Neural cell (in vitro differentiated cells): ENCODE data around the gene LSM8. TPM values are rescaled to one million over a fixed set of nuclear protein-coding genes. Genes with fewer than 3 reads are reported as not detected.

Experiments used
- H2AFZ ChIP-seq: fragments of 200-600, 300-800 bp; sonication (generic), shearing (Covaris generic); 2 replicates; pipeline ENCODE4 v1.6.0; 2014; ENCODE audit warnings: low read depth, mild to moderate bottlenecking, antibody characterized with exemption, low read length, moderate library complexity
- H3F3A ChIP-seq: fragments of 200-600 bp; shearing (Covaris generic); 2 replicates; pipeline ENCODE4 v1.6.1; 2016; ENCODE audit warnings: mild to moderate bottlenecking, moderate library complexity, mixed read lengths, antibody characterized with exemption, low read length; ENCODE audit not compliant: insufficient read depth, poor library complexity, severe bottlenecking
- H3K27ac ChIP-seq: fragments of 200-600, 300-800 bp; sonication (generic), shearing (Covaris generic); 2 replicates; pipeline ENCODE4 v1.5.1; 2014; ENCODE audit warnings: mild to moderate bottlenecking, low read length, moderate library complexity
- H3K27me3 ChIP-seq: fragments of 300-800, 200-600 bp; sonication (generic), shearing (Covaris generic); 2 replicates; pipeline ENCODE4 v1.6.0; 2014; ENCODE audit warnings: mild to moderate bottlenecking, low read depth, low read length, moderate library complexity; ENCODE audit not compliant: insufficient read depth
- H3K36me3 ChIP-seq: fragments of 300-800, 200-600 bp; sonication (generic), shearing (Covaris generic); 2 replicates; pipeline ENCODE4 v1.5.1; 2014; ENCODE audit warnings: mild to moderate bottlenecking, antibody characterized with exemption, low read length, moderate library complexity; ENCODE audit not compliant: insufficient read depth
- H3K4me2 ChIP-seq: fragments of 300-800, 200-600 bp; sonication (generic), shearing (Covaris generic); 2 replicates; pipeline ENCODE4 v1.6.0; 2014; ENCODE audit warnings: mild to moderate bottlenecking, low read length
- H3K4me3 ChIP-seq: fragments of 300-800, 200-600 bp; sonication (generic), shearing (Covaris generic); 2 replicates; pipeline ENCODE4 v1.5.1; 2014; ENCODE audit warnings: mild to moderate bottlenecking, low read length, moderate library complexity
- H3K79me2 ChIP-seq: fragments of 200-600 bp; shearing (Covaris generic); replicated peaks from 2 replicates; pipeline ENCODE4 v1.6.0; 2014; ENCODE audit warnings: mild to moderate bottlenecking, low read length, moderate library complexity; ENCODE audit not compliant: insufficient read depth
- H3K9ac ChIP-seq: fragments of 300-800, 200-600 bp; sonication (generic), shearing (Covaris generic); 2 replicates; pipeline ENCODE4 v1.6.1; 2016; ENCODE audit warnings: mild to moderate bottlenecking, low read length, mixed read lengths
- H3K9me2 ChIP-seq: fragments of 200-600 bp; shearing (Covaris generic); 2 replicates; pipeline ENCODE4 v1.6.1; 2016; ENCODE audit warnings: mild to moderate bottlenecking, low read length, mixed read lengths; ENCODE audit not compliant: insufficient read depth
- H3K9me3 ChIP-seq: fragments of 200-600, 300-800 bp; sonication (generic), shearing (Covaris generic); 2 replicates; pipeline ENCODE4 v1.6.1; 2016; ENCODE audit warnings: mild to moderate bottlenecking, mixed run types, low read length, moderate library complexity, mixed read lengths
- H4K20me1 ChIP-seq: fragments of 200-600 bp; shearing (Covaris generic); 2 replicates; pipeline ENCODE4 v1.6.1; 2016; ENCODE audit warnings: mild to moderate bottlenecking, mixed run types; ENCODE audit not compliant: insufficient read depth
- EP300 ChIP-seq: fragments of 450-650 bp; conservative IDR thresholded peaks from 2 replicates; pipeline ENCODE4 v1.6.1; 2014; ENCODE audit warnings: antibody characterized with exemption, mild to moderate bottlenecking, moderate library complexity; ENCODE audit not compliant: poor library complexity, severe bottlenecking
- EZH2 ChIP-seq: fragments of 200-600, 300-800 bp; shearing (Covaris generic), sonication (generic); IDR thresholded peaks from 2 replicates; pipeline ENCODE4 v1.6.1; 2014; ENCODE audit warnings: antibody characterized with exemption, low read length, borderline replicate concordance, mild to moderate bottlenecking; ENCODE audit not compliant: insufficient read depth, poor library complexity, severe bottlenecking
- MXI1 ChIP-seq: fragments of 450-650 bp; conservative IDR thresholded peaks from 2 replicates; pipeline ENCODE4 v1.6.1; 2014; ENCODE audit warnings: antibody characterized with exemption, mild to moderate bottlenecking; ENCODE audit not compliant: poor library complexity, severe bottlenecking
- POLR2AphosphoS5 ChIP-seq: IDR thresholded peaks from 2 replicates; pipeline ENCODE4 v1.6.1; 2012
- RAD21 ChIP-seq: fragments of 450-650 bp; conservative IDR thresholded peaks from 2 replicates; pipeline ENCODE4 v1.6.1; 2014; ENCODE audit warnings: antibody characterized with exemption, mild to moderate bottlenecking, moderate library complexity
- SMC3 ChIP-seq: fragments of 450-650 bp; conservative IDR thresholded peaks from 2 replicates; pipeline ENCODE4 v1.6.1; 2014; ENCODE audit warnings: antibody characterized with exemption, mild to moderate bottlenecking, moderate library complexity; ENCODE audit not compliant: poor library complexity
- TAF1 ChIP-seq: IDR thresholded peaks from 2 replicates; pipeline ENCODE4 v1.6.1; 2012; ENCODE audit warnings: low read depth
- polyA plus RNA-seq: library from polyadenylated mRNA; depleted of rRNA; stranded (reverse); fragments of >200 nt; gene quantifications from 2 replicates; pipeline ENCODE4 v1.2.3, GENCODE V29; 2014
- TF ChIP-seq, protein P1 (sequence below): IDR thresholded peaks from 2 replicates; pipeline ENCODE4 v1.6.1; 2012; ENCODE audit warnings: borderline replicate concordance
- TF ChIP-seq, protein P2 (sequence below): fragments of 450-650 bp; IDR thresholded peaks from 2 replicates; pipeline ENCODE4 v1.5.1; 2014; ENCODE audit warnings: antibody characterized with exemption, mild to moderate bottlenecking, moderate library complexity; ENCODE audit not compliant: poor library complexity, severe bottlenecking

Gene LSM8
- polyA plus RNA-seq, 1 donor from 2014 or later: 157 TPM

DNA sequence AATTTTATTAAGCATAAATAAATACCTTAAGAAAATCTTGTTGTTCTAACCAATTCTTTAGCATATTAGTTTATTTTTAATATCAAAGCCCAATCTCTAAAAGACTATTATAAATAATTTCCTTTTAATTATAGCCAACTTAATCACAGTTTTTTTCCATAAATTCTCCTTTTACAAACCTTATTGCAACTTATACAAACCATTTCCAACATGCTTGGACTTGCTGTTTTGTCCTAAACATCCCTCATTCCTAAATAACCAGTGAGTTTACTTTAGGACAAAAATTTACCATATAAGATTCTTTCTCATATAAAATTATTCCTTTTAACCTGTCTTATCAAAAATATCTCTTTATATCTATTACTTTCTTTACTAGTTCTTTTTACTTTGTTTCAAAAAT lies 25.2 kb upstream of the LSM8 start:
- H3K27ac ChIP-seq: no peak overlapping the region
- TF ChIP-seq RAD21 (no peak), EP300 (no peak), SMC3 (no peak), TAF1 (no peak), POLR2AphosphoS5 (no peak), MXI1 (no peak), EZH2 (no peak)
- TF ChIP-seq, protein P1, sequence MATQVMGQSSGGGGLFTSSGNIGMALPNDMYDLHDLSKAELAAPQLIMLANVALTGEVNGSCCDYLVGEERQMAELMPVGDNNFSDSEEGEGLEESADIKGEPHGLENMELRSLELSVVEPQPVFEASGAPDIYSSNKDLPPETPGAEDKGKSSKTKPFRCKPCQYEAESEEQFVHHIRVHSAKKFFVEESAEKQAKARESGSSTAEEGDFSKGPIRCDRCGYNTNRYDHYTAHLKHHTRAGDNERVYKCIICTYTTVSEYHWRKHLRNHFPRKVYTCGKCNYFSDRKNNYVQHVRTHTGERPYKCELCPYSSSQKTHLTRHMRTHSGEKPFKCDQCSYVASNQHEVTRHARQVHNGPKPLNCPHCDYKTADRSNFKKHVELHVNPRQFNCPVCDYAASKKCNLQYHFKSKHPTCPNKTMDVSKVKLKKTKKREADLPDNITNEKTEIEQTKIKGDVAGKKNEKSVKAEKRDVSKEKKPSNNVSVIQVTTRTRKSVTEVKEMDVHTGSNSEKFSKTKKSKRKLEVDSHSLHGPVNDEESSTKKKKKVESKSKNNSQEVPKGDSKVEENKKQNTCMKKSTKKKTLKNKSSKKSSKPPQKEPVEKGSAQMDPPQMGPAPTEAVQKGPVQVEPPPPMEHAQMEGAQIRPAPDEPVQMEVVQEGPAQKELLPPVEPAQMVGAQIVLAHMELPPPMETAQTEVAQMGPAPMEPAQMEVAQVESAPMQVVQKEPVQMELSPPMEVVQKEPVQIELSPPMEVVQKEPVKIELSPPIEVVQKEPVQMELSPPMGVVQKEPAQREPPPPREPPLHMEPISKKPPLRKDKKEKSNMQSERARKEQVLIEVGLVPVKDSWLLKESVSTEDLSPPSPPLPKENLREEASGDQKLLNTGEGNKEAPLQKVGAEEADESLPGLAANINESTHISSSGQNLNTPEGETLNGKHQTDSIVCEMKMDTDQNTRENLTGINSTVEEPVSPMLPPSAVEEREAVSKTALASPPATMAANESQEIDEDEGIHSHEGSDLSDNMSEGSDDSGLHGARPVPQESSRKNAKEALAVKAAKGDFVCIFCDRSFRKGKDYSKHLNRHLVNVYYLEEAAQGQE: no peak
- TF ChIP-seq, protein P2, sequence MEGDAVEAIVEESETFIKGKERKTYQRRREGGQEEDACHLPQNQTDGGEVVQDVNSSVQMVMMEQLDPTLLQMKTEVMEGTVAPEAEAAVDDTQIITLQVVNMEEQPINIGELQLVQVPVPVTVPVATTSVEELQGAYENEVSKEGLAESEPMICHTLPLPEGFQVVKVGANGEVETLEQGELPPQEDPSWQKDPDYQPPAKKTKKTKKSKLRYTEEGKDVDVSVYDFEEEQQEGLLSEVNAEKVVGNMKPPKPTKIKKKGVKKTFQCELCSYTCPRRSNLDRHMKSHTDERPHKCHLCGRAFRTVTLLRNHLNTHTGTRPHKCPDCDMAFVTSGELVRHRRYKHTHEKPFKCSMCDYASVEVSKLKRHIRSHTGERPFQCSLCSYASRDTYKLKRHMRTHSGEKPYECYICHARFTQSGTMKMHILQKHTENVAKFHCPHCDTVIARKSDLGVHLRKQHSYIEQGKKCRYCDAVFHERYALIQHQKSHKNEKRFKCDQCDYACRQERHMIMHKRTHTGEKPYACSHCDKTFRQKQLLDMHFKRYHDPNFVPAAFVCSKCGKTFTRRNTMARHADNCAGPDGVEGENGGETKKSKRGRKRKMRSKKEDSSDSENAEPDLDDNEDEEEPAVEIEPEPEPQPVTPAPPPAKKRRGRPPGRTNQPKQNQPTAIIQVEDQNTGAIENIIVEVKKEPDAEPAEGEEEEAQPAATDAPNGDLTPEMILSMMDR: no peak
- H3K27me3 ChIP-seq: no peaks in the 10 kb centered on the region

DNA sequence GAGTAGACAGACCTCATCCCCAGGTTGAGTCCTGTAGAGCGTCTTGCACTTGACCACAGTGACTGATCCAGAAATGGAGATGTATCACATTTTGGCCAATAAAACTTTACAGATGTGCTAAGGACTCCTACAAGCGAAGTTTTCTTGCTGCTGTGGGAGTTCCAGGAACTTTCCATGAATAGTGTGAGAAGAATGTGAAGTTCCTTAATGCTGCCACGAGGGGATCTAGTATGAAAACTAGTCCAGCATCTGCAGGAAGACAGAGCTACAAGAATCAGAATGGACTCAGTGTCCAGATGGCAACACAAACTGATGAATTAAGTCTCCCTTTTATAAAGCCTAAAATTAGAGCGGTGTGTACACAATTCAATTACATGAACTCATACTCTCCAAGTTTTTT lies 14.8 kb upstream of the LSM8 start:
- Histone ChIP-seq H3K27ac (no peak overlapping the region), H3K27me3 (no peaks in the 10 kb centered on the region), H3K9ac (no peak overlapping the region), H3F3A (no peaks in the 10 kb centered on the region), H4K20me1 (no peaks in the 10 kb centered on the region), H3K4me2 (no peak overlapping the region), H3K9me2 (no peaks in the 10 kb centered on the region), H3K9me3 (no peaks in the 10 kb centered on the region), H2AFZ (no peak overlapping the region), H3K79me2 (no peaks in the 10 kb centered on the region), H3K36me3 (no peaks in the 10 kb centered on the region), H3K4me3 (no peak overlapping the region)
- TF ChIP-seq EZH2 (no peak), RAD21 (no peak), EP300 (no peak), MXI1 (no peak), SMC3 (no peak), POLR2AphosphoS5 (no peak), TAF1 (no peak)
- TF ChIP-seq, protein P1: no peak
- TF ChIP-seq, protein P2: no peak

More for the DNA sequence above, 25.2 kb upstream of the LSM8 start:
- Histone ChIP-seq H3K9me2 (no peaks in the 10 kb centered on the region), H3K9ac (no peak overlapping the region), H3K79me2 (no peaks in the 10 kb centered on the region), H2AFZ (no peak overlapping the region), H3K36me3 (no peaks in the 10 kb centered on the region), H3K4me2 (no peak overlapping the region), H3K4me3 (no peak overlapping the region), H3K9me3 (no peaks in the 10 kb centered on the region), H3F3A (no peaks in the 10 kb centered on the region), H4K20me1 (no peaks in the 10 kb centered on the region)
